H9 (cell line): ENCODE measurements around the gene LRP1B. TPM values are rescaled to one million over a fixed set of nuclear protein-coding genes. Genes with fewer than 3 reads are reported as not detected.

Source experiments
- DNase-seq: peaks from one replicate; pipeline ENCODE4 v3.0.0-alpha.2; 2017
- H2AFZ ChIP-seq: one replicate; pipeline ENCODE4 v1.6.1; 2013; ENCODE audit warnings: mild to moderate bottlenecking, low read length, control low read depth, moderate library complexity
- H2AK5ac ChIP-seq: 2 replicates; pipeline ENCODE4 v1.6.1; 2013; ENCODE audit warnings: low read length, control low read depth, mixed read lengths; ENCODE audit not compliant: insufficient read length
- H2BK120ac ChIP-seq: one replicate; pipeline ENCODE4 v1.6.1; 2013; ENCODE audit warnings: low read depth, mild to moderate bottlenecking, low read length, control low read depth, inconsistent platforms; ENCODE audit not compliant: poor library complexity, severe bottlenecking
- H2BK12ac ChIP-seq: 2 replicates; pipeline ENCODE4 v1.6.1; 2013; ENCODE audit warnings: low read length, control low read depth, mixed read lengths, low read depth; ENCODE audit not compliant: insufficient read length
- H2BK15ac ChIP-seq: 2 replicates; pipeline ENCODE4 v1.6.1; 2013; ENCODE audit warnings: low read depth, low read length, control low read depth
- H2BK20ac ChIP-seq: one replicate; pipeline ENCODE4 v1.6.1; 2013; ENCODE audit warnings: low read depth, mild to moderate bottlenecking, low read length, control low read depth, inconsistent platforms; ENCODE audit not compliant: poor library complexity, severe bottlenecking
- H2BK5ac ChIP-seq: 2 replicates; pipeline ENCODE4 v1.6.1; 2013; ENCODE audit warnings: low read length, control low read depth, mixed read lengths; ENCODE audit not compliant: insufficient read length
- H3K14ac ChIP-seq: 2 replicates; pipeline ENCODE4 v1.6.1; 2013; ENCODE audit warnings: low read length, control low read depth; ENCODE audit not compliant: insufficient read depth
- H3K18ac ChIP-seq: 2 replicates; pipeline ENCODE4 v1.6.1; 2013; ENCODE audit warnings: low read depth, mild to moderate bottlenecking, mixed read lengths, low read length, control low read depth; ENCODE audit not compliant: insufficient read length
- H3K23ac ChIP-seq: 2 replicates; pipeline ENCODE4 v1.6.1; 2013; ENCODE audit warnings: low read length, control low read depth, mixed read lengths, low read depth; ENCODE audit not compliant: insufficient read length
- H3K23me2 ChIP-seq: 2 replicates; pipeline ENCODE4 v1.6.1; 2013; ENCODE audit warnings: low read depth, mild to moderate bottlenecking, mixed read lengths, low read length, control low read depth; ENCODE audit not compliant: insufficient read length, poor library complexity, severe bottlenecking
- H3K27ac ChIP-seq: 2 replicates; pipeline ENCODE4 v1.5.1; 2013; ENCODE audit warnings: low read length, control low read depth, mixed read lengths, low read depth; ENCODE audit not compliant: insufficient read length
- H3K27me3 ChIP-seq: 2 replicates; pipeline ENCODE4 v1.6.1; 2013; ENCODE audit warnings: low read length, control low read depth, inconsistent platforms; ENCODE audit not compliant: insufficient read depth
- H3K4ac ChIP-seq: 2 replicates; pipeline ENCODE4 v1.6.1; 2013; ENCODE audit warnings: low read depth, mild to moderate bottlenecking, control low read depth, inconsistent platforms, low read length, moderate library complexity
- H3K4me1 ChIP-seq: 2 replicates; pipeline ENCODE4 v1.6.1; 2013; ENCODE audit warnings: low read length, control low read depth, inconsistent platforms; ENCODE audit not compliant: insufficient read depth
- H3K4me2 ChIP-seq: 2 replicates; pipeline ENCODE4 v1.6.1; 2013; ENCODE audit warnings: low read length, control low read depth, mixed read lengths; ENCODE audit not compliant: insufficient read length, insufficient read depth
- H3K56ac ChIP-seq: 2 replicates; pipeline ENCODE4 v1.6.1; 2013; ENCODE audit warnings: low read depth, mild to moderate bottlenecking, mixed read lengths, low read length, control low read depth; ENCODE audit not compliant: insufficient read length
- H3K79me1 ChIP-seq: 2 replicates; pipeline ENCODE4 v1.6.1; 2013; ENCODE audit warnings: low read depth, mild to moderate bottlenecking, moderate library complexity, low read length, control low read depth, inconsistent platforms; ENCODE audit not compliant: insufficient read depth, poor library complexity, severe bottlenecking
- H3K79me2 ChIP-seq: 2 replicates; pipeline ENCODE4 v1.6.1; 2013; ENCODE audit warnings: low read length, control low read depth, inconsistent platforms; ENCODE audit not compliant: insufficient read depth
- H3K9ac ChIP-seq: 2 replicates; pipeline ENCODE4 v1.6.1; 2013; ENCODE audit warnings: low read length, control low read depth, mixed read lengths; ENCODE audit not compliant: insufficient read length; ENCODE audit errors: extremely low read depth
- H3K9me3 ChIP-seq: one replicate; pipeline ENCODE4 v1.6.1; 2013; ENCODE audit warnings: low read depth, low read length, inconsistent platforms; ENCODE audit not compliant: control insufficient read depth
- H3T11ph ChIP-seq: one replicate; pipeline ENCODE4 v1.6.1; 2013; ENCODE audit warnings: mild to moderate bottlenecking, low read length, control low read depth, inconsistent platforms
- H4K20me1 ChIP-seq: one replicate; pipeline ENCODE4 v1.6.1; 2013; ENCODE audit not compliant: control insufficient read depth, insufficient read length, insufficient read depth
- H4K5ac ChIP-seq: 2 replicates; pipeline ENCODE4 v1.6.1; 2013; ENCODE audit warnings: low read depth, mild to moderate bottlenecking, mixed read lengths, low read length, control low read depth; ENCODE audit not compliant: insufficient read length
- H4K8ac ChIP-seq: replicated peaks from 2 replicates; pipeline ENCODE4 v1.6.1; 2013; ENCODE audit warnings: low read length, control low read depth, mixed read lengths, low read depth; ENCODE audit not compliant: insufficient read length
- H4K91ac ChIP-seq: 2 replicates; pipeline ENCODE4 v1.6.1; 2013; ENCODE audit warnings: low read depth, mild to moderate bottlenecking, moderate library complexity, mixed read lengths, low read length, control low read depth; ENCODE audit not compliant: insufficient read length
- H3K27ac Mint-ChIP-seq, 3 experiments: 2 replicates in 2 of 3; 3 replicates in 1 of 3; pipeline ENCODE4 v1.8.0; 2020 to 2021; ENCODE audit warnings: mixed read lengths in 3 of 3, mild to moderate bottlenecking in 1 of 3, moderate library complexity in 1 of 3
- H3K27me3 Mint-ChIP-seq: 2 replicates; pipeline ENCODE4 v1.8.0; 2021; ENCODE audit warnings: low read depth, mild to moderate bottlenecking, moderate library complexity, mixed read lengths
- H3K36me3 Mint-ChIP-seq, 3 experiments: 2 replicates in 2 of 3; 3 replicates in 1 of 3; pipeline ENCODE4 v1.8.0; 2020 to 2021; ENCODE audit warnings: low read depth in 3 of 3, mixed read lengths in 3 of 3; ENCODE audit not compliant: insufficient read depth in 1 of 3
- H3K4me1 Mint-ChIP-seq, 2 experiments: 2 replicates each; pipeline ENCODE4 v1.8.0; 2020; ENCODE audit warnings: mixed read lengths in 2 of 2
- H3K4me3 Mint-ChIP-seq, 2 experiments: 2 replicates in 1 of 2; 3 replicates in 1 of 2; pipeline ENCODE4 v1.8.0; 2020 to 2021; ENCODE audit warnings: mild to moderate bottlenecking in 2 of 2, mixed read lengths in 2 of 2, moderate library complexity in 1 of 2
- H3K9me3 Mint-ChIP-seq, 2 experiments: 2 replicates in 1 of 2; 3 replicates in 1 of 2; pipeline ENCODE4 v1.8.0; 2020; ENCODE audit warnings: mild to moderate bottlenecking in 2 of 2, mixed read lengths in 2 of 2, moderate library complexity in 1 of 2
- CTCF ChIP-seq: fragments of 200-600 bp; sonication (generic); conservative IDR thresholded peaks from 3 replicates; pipeline ENCODE4 v1.8.0; 2021; ENCODE audit warnings: antibody characterized with exemption, mild to moderate bottlenecking
- total RNA-seq: library from RNA; stranded (reverse); gene quantifications from 2 replicates; pipeline ENCODE4 v1.2.1, GENCODE V29; 2021

LRP1B gene
- total RNA-seq, 1 experiment from 2014 or later = not detected

GRCh38 chr2:140526575-140526974, 1604.2 kb downstream of the LRP1B start:
- H4K5ac ChIP-seq = no peak overlapping the region
- H2BK120ac ChIP-seq = no peak overlapping the region
- H2BK12ac ChIP-seq = no peak overlapping the region
- no peaks in the 10 kb centered on the region for H3K79me1 ChIP-seq
- no peak overlapping the region for H3K9ac ChIP-seq
- H3K56ac ChIP-seq = no peak overlapping the region
- no peak overlapping the region for H3K14ac ChIP-seq
- Mint-ChIP-seq H3K9me3 (no peaks in the 10 kb centered on the region), H3K4me1 (no peaks in the 10 kb centered on the region), H3K4me3 (no peak overlapping the region), H3K36me3 (no peaks in the 10 kb centered on the region), H3K27ac (no peak overlapping the region), H3K27me3 (no peaks in the 10 kb centered on the region)
- H4K8ac ChIP-seq = no peak overlapping the region
- no peak overlapping the region for H3K18ac ChIP-seq
- H4K91ac ChIP-seq = no peak overlapping the region
- H2BK20ac ChIP-seq = no peak overlapping the region
- H3K4ac ChIP-seq = no peak overlapping the region
- no peak overlapping the region for H2BK15ac ChIP-seq
- no peaks in the 10 kb centered on the region; the same call in 1 of the 2 replicates for H3K79me2 ChIP-seq
- H3K23me2 ChIP-seq = no peaks in the 10 kb centered on the region
- H3K27ac ChIP-seq = no peak overlapping the region
- H2BK5ac ChIP-seq = no peak overlapping the region
- TF ChIP-seq CTCF = no peak
- H4K20me1 ChIP-seq = no peaks in the 10 kb centered on the region
- H2AFZ ChIP-seq = no peak overlapping the region
- no peaks in the 10 kb centered on the region for H3K4me1 ChIP-seq
- DNase-seq = no peak
- no peak overlapping the region for H3K4me2 ChIP-seq
- no peak overlapping the region for H2AK5ac ChIP-seq
- H3K27me3 ChIP-seq = no peaks in the 10 kb centered on the region
- no peak overlapping the region for H3K23ac ChIP-seq
- no peak overlapping the region for H3T11ph ChIP-seq
- no peaks in the 10 kb centered on the region for H3K9me3 ChIP-seq
